ENCODE data around the gene FLVCR2. TPM values are rescaled to one million over a fixed set of nuclear protein-coding genes. Genes with fewer than 3 reads are reported as not detected.

Gene FLVCR2
- total and polyA plus RNA-seq, 2 experiments from 2014 or later: 1.4 to 3.1 TPM

GRCh38 chr14:75619548-75619947 lies 41.1 kb downstream of the FLVCR2 start:
- Mint-ChIP-seq H3K4me3 (no peak overlapping the region), H3K9me3 (no peaks in the 10 kb centered on the region), H3K4me1 (no peaks in the 10 kb centered on the region; the same call in 2 of the 3 replicates), H3K36me3 (ENCODE audit: low read depth) (no peaks in the 10 kb centered on the region; the same call in 2 of the 3 replicates), H3K27me3 (ENCODE audit: insufficient read depth, low read depth, poor library complexity) (no peaks in the 10 kb centered on the region), H3K27ac (no peak overlapping the region)
- Histone ChIP-seq H3F3A (replicated peaks; ENCODE audit: low read depth) (no peaks in the 10 kb centered on the region), H3K4me3 (no peak overlapping the region), H4K20me1 (replicated peaks; ENCODE audit: insufficient read depth) (no peaks in the 10 kb centered on the region), H3K27ac (ENCODE audit: low read depth) (no peak overlapping the region), H3K79me2 (replicated peaks; ENCODE audit: insufficient read depth) (no peaks in the 10 kb centered on the region), H3K36me3 (ENCODE audit: insufficient read depth) (no peaks in the 10 kb centered on the region), H3K4me2 (no peak overlapping the region), H3K4me1 (ENCODE audit: insufficient read depth) (no peaks in the 10 kb centered on the region), H2AFZ (no peak overlapping the region), H3K9me2 (ENCODE audit: insufficient read depth) (no peaks in the 10 kb centered on the region), H3K27me3 (ENCODE audit: insufficient read depth) (no peaks in the 10 kb centered on the region)
- no peak for TF ChIP-seq ZNF114 (CRISPR knock-in tag; IDR thresholded peaks at IDR 0.05)
- no peak for TF ChIP-seq JUNB (IDR thresholded peaks at IDR 0.05; ENCODE audit: unreplicated experiment)
- TF ChIP-seq EZH2 (IDR thresholded peaks at IDR 0.05; ENCODE audit: low read depth, unreplicated experiment): no peak
- DNase-seq (ENCODE audit: low spot score): no peak
- ATAC-seq: no peak

- Histone ChIP-seq H3K4me1 (ENCODE audit: insufficient read depth) (peaks cover 6% of the 10 kb centered on the region), H2AFZ (no peak overlapping the region), H3K79me2 (replicated peaks; ENCODE audit: insufficient read depth) (no peaks in the 10 kb centered on the region), H3K4me3 (no peak overlapping the region), H4K20me1 (replicated peaks; ENCODE audit: insufficient read depth) (no peaks in the 10 kb centered on the region), H3F3A (replicated peaks; ENCODE audit: low read depth) (peaks cover 5% of the 10 kb centered on the region; the same call in 1 of the 2 replicates), H3K27ac (ENCODE audit: low read depth) (no peak overlapping the region), H3K27me3 (ENCODE audit: insufficient read depth) (no peaks in the 10 kb centered on the region), H3K4me2 (no peak overlapping the region), H3K9me2 (ENCODE audit: insufficient read depth) (peaks cover 7% of the 10 kb centered on the region; the same call in 1 of the 2 replicates), H3K36me3 (ENCODE audit: insufficient read depth) (no peaks in the 10 kb centered on the region)
- peaks cover 3% of the 10 kb centered on the region; the same call in 1 of the 3 replicates for H3K36me3 Mint-ChIP-seq (ENCODE audit: low read depth)
- H3K4me1 Mint-ChIP-seq: peaks cover 13% of the 10 kb centered on the region
- TF ChIP-seq EZH2phosphoT487 (IDR thresholded peaks at IDR 0.05; ENCODE audit: unreplicated experiment) (no peak), EZH2 (IDR thresholded peaks at IDR 0.05; ENCODE audit: low read depth, unreplicated experiment) (no peak), CTCF (conservative IDR thresholded peaks at IDR 0.05; ENCODE audit: low read depth in 2 of 2) (no peak), ETS1 (IDR thresholded peaks at IDR 0.05) (no peak)
- H3K4me3 Mint-ChIP-seq: no peak overlapping the region
- DNase-seq (ENCODE audit: low spot score) (no peak), ATAC-seq (no peak)
- no peaks in the 10 kb centered on the region for H3K9me3 Mint-ChIP-seq
- H3K27me3 Mint-ChIP-seq (ENCODE audit: insufficient read depth, low read depth, poor library complexity): peaks cover 1% of the 10 kb centered on the region
- no peak overlapping the region for H3K27ac Mint-ChIP-seq
These were observed 46.6 kb downstream of the FLVCR2 start for GRCh38 chr14:75625034-75625433.

GRCh38 chr14:75626396-75626795 lies 48.0 kb downstream of the FLVCR2 start:
- Mint-ChIP-seq H3K27me3 (ENCODE audit: insufficient read depth, low read depth, poor library complexity) (peaks cover 5% of the 10 kb centered on the region), H3K9me3 (no peaks in the 10 kb centered on the region), H3K36me3 (ENCODE audit: low read depth) (peaks cover 3% of the 10 kb centered on the region; the same call in 1 of the 3 replicates), H3K27ac (no peak overlapping the region), H3K4me1 (peaks cover 26% of the 10 kb centered on the region), H3K4me3 (no peak overlapping the region)
- H3K79me2 ChIP-seq (replicated peaks; ENCODE audit: insufficient read depth): no peaks in the 10 kb centered on the region
- ATAC-seq (no peak), DNase-seq (ENCODE audit: low spot score) (no peak)
- H3K27me3 ChIP-seq (ENCODE audit: insufficient read depth): no peaks in the 10 kb centered on the region
- H4K20me1 ChIP-seq (replicated peaks; ENCODE audit: insufficient read depth): no peaks in the 10 kb centered on the region
- TF ChIP-seq ZNF331 (CRISPR knock-in tag; IDR thresholded peaks at IDR 0.05; ENCODE audit: low read depth) (no peak), ETS1 (IDR thresholded peaks at IDR 0.05) (no peak), JUNB (IDR thresholded peaks at IDR 0.05; ENCODE audit: unreplicated experiment) (no peak), STAT1 (IDR thresholded peaks at IDR 0.05; ENCODE audit: unreplicated experiment) (no peak), NANOG (IDR thresholded peaks at IDR 0.05; ENCODE audit: borderline replicate concordance) (no peak), EZH2phosphoT487 (IDR thresholded peaks at IDR 0.05; ENCODE audit: unreplicated experiment) (no peak), REST (IDR thresholded peaks at IDR 0.05; ENCODE audit: unreplicated experiment) (no peak), ZNF114 (CRISPR knock-in tag; IDR thresholded peaks at IDR 0.05) (no peak)
- H3F3A ChIP-seq (replicated peaks; ENCODE audit: low read depth): peaks cover 5% of the 10 kb centered on the region; the same call in 1 of the 2 replicates
- no peaks in the 10 kb centered on the region for H3K36me3 ChIP-seq (ENCODE audit: insufficient read depth)
- H3K9me2 ChIP-seq (ENCODE audit: insufficient read depth): peaks cover 9% of the 10 kb centered on the region; the same call in 1 of the 2 replicates
- H3K27ac ChIP-seq (ENCODE audit: low read depth): no peak overlapping the region
- H3K4me3 ChIP-seq: no peak overlapping the region
- H3K4me1 ChIP-seq (ENCODE audit: insufficient read depth): peaks cover 15% of the 10 kb centered on the region
- H3K4me2 ChIP-seq: no peak overlapping the region
- H2AFZ ChIP-seq: no peak overlapping the region
